Superior temporal gyrus (tissue), 1 donor: ENCODE data around the gene TMEM120B.

ENCODE experiments used
- DNase-seq: peaks from one replicate; pipeline ENCODE4 v3.0.0-alpha.2; 2016; ENCODE audit errors: extremely low spot score

Gene TMEM120B

DNA sequence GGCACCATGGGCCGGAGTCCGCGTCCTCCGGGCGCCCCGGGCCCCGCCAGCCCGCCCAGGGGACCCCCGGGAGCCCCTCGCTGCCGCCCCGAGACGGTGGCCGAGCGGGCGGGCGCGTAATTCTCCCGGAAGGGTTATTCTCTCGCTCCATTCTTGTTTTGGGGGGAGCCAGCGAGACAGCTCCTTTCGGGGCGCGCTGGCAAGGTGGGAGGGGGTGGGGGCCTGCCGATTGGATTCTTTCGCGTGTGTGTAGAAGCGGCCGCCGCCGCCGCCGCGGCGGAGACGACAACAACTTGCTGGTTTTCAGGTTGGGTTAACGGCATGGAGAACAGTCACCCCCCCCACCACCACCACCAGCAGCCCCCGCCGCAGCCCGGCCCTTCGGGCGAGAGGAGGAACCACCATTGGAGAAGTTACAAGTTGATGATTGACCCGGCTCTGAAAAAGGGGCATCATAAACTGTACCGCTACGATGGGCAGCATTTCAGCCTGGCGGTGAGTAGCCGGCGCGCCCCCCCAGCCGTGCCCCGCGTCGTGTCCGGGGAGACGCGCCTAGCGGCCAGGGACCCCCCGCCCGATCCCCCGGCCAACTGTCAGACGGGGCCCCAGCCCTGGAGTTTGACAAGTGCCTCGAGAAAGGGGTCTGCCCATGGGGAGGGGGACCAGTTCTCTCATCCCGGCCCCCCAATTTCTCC lies 92.0 kb downstream of the TMEM120B start:
- DNase-seq: no peak

DNA sequence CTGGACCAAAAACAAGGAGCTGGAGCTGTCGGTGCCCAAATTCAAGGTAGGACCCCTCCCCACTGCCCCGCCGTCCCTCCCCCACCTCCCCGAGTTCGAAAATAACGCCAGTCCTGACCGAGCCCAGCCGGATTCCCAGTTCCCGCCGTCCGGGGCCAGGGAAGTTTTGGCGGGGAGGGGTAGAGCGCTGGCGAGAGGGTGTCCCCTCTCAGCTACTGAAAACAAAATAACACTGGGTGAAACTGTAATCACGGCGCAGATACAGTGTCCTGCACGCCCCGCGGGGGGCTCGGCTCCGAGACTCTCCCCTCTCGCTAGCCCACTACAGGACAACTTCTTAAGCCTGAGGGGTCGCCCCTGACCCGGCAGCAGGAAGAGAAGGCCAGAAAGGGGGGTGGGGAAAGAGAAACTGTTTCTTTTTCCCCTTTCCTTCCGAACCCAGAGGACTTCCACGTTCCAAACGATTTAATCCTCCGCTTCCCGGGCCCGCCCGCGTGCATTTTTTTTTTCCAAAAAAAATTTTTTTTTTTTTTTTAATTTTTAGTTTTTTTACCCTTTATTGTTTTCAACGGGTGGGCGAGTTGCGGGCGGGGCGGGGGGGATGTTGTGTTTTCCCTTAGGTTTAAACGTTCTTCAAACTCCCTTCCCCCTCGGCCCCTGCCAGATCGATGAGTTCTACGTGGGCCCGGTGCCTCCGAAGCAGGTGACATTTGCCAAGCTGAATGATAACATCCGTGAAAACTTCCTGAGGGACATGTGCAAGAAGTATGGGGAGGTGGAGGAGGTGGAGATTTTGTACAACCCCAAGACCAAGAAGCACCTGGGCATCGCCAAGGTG lies 92.8 kb downstream of the TMEM120B start:
- DNase-seq: no peak

DNA sequence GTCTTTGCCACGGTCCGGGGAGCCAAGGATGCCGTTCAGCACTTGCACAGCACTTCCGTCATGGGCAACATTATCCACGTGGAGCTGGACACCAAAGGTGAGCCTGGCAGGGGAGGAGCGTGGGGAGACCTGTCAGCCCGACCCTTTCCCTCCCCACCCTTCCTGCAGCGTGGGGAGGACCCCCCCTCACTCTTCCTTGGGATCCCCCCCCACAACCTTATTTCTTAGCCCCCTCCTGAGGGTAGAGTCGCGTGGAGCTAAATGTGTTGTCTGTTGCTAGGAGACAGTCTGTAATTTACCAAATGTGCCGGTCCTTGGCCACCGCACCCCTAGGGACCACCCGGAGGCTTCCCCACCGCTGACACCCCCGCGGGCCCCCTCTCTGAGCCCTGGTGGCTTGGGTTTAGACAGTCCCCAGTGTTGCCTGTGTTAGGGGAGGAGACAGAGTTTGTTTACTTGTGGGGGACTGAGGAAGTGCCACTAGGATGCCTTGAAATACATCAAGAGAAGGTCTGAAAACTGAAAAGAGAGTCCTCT lies 93.5 kb downstream of the TMEM120B start:
- no peak for DNase-seq

DNA sequence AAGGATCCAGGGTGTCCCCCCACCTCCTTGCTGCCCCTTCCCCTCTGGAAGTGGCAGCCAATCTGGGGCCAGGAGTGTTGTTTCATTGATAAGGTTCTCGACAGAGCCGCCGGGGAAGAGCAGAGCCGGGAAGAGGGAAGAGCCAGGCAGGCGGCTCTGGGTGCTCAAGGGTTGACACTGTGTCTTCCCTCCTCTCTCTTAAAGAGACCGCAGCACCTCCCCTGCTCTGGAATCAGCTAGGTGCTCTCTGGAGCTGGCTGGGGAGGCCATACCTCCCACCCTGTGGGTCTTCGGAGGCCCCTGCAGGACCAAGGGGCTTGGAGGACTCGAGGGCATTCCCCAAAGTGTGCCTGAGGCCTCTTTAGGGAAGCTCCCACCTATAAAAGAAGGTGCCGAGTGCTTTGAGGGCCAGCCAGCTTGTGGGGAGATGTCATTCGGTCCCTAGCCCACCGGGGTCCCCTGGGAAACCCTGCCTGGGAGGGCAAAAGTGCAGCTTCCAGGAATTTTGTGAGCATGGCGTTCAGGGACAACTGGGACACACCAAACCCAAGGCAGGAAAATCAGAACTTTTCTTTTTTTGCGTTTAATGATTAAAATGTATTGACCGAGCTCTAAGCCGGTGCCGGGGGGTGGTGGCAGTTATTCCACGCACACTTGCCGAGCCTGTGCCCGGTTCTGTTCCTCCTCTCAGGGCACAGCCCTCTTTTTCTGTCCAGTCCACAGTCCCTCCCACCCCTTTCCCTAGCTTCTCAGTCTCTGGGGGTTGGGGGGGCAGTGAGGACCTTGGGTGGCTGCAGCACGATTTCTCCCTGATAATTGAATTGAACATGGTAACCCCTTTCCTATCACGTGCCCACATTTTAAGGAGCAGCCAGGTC lies 94.2 kb downstream of the TMEM120B start:
- DNase-seq: no peak

DNA sequence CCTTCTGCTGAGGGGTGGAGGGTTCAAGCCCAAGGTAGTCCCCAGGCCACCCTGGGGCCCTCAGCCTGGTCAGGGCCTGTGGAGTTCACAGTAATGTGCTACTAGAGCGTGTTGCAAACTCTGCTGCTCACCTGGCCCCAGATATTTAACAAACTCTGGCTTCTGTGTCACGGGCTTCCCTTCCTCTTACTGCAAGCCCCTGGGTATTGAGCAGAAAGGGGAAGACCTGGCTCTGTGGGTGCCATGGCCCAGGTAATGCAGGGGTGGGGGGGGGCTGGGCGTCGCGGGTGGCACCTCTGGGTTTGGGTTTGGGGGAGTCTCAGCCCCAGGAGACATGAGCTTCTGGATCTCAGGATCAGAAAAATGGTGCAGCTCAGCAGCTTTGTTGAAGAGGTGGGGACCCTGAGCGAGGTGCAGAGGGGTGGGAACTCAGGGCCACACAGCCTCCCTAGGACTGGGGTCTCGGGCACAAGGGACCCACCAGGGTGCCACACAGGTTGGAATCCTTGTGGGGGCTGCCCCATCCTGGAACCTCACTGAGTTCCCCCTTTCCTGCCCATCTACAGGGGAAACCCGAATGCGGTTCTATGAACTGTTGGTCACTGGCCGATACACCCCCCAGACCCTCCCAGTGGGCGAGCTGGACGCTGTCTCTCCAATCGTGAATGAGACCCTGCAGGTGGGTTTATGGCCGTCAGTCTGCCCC lies 95.2 kb downstream of the TMEM120B start:
- DNase-seq: no peak

DNA sequence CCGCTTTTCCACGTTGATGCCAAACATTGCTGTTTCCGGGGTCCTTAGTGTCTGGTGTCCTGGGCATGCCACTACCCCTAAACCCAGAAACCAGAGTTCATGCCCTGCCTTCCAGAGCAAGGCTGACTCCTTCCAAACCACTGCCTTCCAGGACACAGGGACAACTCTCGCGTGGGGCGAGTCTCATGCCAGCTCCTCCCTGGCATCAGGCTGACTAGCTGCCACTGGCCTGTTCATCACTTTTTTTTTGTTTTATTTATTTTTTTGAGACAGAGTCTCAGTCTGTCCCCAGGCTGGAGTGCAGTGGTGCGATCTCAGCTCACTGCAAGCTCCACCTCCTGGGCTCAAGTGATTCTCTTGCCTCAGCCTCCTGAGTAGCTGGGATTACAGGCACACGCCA lies 96.1 kb downstream of the TMEM120B start:
- DNase-seq: no peak

DNA sequence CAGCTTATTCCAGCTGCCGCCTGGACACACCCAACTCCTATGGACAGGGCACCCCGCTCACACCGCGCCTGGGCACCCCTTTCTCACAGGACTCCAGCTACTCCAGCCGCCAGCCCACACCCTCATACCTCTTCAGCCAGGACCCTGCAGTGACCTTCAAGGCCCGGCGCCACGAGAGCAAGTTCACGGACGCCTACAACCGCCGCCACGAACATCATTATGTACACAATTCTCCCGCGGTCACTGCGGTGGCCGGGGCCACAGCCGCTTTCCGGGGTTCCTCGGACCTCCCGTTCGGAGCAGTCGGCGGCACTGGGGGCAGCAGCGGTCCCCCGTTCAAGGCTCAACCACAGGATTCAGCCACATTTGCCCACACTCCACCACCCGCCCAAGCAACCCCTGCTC lies 97.2 kb downstream of the TMEM120B start:
- DNase-seq: no peak

DNA sequence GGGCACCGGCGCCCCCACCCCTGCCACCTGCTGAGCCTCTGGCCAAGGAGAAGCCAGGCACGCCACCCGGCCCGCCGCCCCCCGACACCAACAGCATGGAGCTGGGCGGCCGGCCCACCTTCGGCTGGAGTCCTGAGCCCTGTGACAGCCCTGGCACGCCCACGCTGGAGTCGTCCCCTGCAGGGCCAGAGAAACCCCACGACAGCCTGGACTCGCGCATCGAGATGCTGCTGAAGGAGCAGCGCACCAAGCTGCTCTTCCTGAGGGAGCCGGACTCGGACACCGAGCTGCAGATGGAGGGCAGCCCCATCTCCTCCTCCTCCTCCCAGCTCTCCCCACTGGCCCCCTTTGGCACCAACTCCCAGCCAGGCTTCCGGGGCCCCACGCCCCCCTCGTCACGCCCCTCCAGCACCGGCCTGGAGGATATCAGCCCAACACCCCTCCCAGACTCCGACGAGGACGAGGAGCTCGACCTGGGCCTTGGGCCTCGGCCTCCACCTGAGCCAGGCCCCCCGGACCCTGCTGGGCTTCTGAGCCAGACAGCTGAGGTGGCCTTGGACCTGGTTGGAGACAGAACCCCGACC lies 97.8 kb downstream of the TMEM120B start:
- DNase-seq: no peak

DNA sequence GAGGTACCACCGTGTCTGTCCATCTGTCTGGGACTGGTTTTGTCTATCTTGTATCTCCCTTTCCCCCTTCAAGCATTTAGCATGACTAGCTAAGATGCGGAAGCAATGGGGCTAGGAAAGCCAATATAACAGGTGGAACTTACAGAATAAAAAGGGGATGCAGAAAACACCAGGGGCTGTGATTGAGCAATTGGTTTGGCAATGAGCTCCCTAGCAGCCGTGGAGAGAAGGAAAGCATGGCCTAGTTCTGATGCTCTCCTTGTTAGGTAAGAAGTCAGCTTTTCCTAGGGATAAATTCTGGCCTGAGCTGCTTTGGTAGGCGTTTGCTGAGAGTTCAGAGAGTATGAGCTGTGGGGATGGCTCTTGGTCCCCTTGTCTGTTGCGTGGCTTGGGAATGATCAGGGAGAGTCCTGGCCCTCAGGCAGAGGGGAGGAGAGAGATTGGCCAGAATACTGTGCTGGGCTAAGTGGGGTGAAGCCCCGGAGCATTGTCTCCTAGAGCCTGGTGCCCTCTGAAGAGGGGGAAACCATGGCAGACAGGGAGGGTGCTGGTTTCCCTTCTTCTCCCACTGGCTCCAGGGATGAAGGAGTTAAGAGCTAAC lies 98.4 kb downstream of the TMEM120B start:
- DNase-seq: no peak

DNA sequence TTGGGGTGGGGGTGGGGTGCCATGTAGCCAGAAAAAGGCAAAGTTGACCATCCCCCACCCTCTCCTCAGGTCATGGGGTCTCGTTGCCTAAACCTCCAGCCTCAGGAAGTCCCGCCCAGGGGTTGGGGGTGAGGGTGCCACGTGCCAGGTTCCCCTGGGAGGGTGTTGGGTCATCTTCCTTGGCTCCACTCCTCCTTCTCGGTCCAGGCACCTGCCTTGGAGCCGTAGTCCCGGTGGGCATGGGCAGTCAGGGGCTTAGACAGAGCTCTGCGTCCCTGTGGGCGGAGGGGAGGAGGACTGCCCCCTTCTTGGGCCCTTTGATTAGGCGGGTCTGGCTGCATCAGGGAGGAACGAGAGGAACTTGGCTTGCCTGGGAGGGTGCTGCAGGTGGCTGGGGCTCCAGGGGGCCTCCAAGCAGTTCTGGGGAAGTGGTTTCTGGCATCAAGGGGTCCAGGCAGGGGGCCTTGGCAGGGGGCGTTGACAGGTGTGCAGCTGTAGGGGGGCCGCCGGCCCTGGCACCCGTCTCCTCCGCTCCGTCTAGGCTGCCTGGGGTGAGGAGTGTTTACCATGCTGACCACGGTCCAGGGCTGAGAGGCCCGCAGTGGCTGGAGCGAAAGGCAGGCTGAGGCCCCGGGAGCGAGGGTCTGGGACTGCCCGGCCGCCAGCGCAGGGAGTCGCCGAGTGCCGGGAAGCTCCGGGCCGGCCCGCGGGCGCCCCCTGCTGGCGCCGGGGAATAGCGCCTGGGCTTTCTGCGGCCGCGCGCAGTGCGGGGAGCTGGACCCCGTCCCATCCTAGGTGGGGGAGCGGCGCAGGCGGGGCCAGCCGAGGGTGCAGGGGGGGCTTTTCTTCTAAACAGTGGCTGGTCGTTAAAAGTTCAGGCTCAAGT lies 99.1 kb downstream of the TMEM120B start:
- peak; percentile 57 for DNase-seq

DNA sequence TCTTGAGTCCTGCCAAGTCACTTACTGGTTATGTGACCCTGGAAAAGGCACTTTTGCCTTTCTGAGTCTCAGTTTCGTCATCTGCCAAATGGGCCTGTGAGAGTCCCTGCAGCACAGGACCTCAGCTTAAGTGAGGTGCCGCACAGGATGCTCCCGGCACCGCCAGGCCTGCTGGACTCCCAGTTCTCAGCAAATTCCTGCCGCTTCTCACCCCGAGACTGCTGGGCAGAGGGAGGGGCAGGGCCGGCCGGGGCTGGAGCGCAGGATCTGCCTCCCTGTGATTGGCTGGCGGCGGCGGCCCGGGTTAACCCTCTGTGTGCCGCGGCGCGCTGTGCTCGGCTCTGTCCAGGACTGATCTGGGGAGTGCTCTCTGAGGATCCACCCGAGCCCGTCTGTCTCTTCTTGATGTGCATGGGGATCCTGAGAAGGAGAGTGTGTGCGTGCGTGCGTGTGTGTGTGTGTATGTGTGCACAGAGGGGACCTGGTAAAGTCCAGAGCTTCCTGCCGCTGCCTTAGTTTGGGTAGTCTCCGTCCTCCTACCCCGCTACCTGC lies 99.8 kb downstream of the TMEM120B start:
- DNase-seq: no peak

DNA sequence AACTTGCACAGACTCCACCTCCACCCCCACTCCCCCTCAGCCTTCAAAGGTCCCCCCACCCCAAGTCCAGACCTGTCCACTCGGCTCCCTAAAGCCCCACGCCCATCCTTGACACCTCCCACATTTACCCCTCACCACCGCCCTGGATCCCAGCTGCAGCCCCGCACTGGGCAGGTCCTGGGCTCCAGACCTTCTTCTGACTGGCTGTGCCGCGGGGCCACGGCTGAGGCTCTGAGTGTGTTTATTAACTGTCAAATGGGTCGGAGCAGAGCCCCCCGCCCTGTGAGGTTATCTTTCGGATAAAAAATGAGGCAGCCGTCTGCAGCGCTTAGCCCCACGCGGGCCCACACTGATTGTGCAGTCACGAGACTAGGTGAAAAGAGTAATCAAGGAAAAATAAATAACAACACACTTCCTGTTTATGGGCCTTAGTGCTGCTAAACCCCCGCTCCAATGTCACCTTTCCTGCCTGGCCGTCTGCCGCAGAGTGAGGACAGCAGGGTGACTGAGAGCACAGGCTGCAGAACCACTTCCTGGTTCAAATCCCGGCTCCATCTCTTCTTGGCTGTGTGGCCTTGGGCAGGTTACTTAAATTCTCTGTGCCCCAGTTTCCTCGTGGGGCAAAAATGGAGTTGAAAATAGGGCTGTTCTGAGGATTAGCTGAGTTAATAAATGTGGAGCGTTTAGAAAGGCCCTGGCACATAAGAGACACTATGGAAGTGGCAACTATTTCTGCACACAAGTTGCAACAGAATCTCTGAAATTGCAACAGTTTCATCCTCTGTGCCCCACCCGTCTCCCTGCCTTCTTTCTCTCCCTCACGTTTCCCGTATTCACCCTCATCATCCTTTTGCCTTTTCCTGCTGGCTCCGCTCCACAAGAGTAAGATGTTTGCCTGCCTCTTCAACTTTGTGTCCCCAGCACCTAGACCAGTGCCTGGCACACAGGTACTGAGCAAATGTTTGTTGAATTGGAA lies 100.7 kb downstream of the TMEM120B start:
- no peak for DNase-seq

DNA sequence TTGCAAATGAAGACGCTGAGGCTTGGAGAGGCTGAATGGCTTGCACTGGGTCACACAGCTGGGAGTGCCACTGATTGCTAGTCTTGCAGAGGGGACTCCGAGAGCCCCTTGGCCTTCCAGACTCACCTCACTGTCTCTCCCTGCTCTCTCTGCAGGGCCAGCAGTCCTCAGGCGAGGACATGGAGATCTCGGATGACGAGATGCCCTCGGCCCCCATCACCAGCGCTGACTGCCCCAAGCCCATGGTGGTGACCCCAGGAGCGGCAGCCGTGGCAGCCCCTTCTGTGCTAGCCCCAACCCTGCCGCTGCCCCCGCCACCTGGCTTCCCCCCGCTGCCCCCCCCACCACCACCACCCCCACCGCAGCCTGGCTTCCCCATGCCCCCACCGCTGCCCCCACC lies 101.4 kb downstream of the TMEM120B start:
- no peak for DNase-seq

DNA sequence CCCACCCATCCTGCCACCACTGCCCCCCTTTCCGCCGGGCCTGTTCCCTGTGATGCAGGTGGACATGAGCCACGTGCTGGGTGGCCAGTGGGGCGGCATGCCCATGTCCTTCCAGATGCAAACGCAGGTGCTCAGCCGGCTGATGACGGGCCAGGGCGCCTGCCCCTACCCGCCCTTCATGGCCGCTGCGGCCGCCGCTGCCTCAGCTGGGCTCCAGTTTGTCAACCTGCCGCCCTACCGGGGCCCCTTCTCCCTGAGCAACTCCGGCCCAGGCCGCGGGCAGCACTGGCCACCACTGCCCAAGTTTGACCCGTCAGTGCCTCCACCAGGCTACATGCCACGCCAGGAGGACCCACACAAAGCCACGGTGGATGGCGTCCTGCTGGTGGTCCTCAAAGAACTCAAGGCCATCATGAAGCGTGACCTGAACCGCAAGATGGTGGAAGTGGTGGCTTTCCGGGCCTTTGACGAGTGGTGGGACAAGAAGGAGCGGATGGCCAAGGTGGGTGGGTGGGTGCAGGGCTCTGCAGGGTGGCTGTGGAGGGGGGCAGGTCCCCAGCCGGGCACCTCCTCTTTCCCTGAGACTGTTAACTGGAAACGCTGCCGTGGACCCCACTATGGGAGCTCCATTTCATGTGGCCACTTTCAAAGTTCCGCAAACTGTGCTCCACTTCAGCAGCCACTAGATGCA lies 102.0 kb downstream of the TMEM120B start:
- no peak for DNase-seq

DNA sequence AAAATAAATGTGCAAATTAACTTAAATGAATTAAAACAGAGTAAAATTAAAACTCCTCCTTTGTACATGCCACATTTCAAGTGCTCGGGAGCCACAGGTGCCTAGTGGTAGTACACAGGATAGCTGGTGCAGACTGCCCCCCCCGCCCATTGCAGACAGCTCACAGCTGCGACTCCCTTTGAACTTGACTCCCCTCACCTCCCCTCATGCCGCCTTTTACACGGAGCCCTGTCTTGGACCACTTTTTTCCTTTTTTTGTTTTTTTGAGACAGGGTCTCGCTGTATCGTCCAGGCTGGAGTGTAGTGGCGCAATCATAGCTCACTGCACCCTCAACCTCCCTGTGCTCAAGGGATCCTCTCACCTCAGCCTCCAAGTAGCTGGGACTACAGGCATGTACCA lies 102.7 kb downstream of the TMEM120B start:
- DNase-seq: no peak

DNA sequence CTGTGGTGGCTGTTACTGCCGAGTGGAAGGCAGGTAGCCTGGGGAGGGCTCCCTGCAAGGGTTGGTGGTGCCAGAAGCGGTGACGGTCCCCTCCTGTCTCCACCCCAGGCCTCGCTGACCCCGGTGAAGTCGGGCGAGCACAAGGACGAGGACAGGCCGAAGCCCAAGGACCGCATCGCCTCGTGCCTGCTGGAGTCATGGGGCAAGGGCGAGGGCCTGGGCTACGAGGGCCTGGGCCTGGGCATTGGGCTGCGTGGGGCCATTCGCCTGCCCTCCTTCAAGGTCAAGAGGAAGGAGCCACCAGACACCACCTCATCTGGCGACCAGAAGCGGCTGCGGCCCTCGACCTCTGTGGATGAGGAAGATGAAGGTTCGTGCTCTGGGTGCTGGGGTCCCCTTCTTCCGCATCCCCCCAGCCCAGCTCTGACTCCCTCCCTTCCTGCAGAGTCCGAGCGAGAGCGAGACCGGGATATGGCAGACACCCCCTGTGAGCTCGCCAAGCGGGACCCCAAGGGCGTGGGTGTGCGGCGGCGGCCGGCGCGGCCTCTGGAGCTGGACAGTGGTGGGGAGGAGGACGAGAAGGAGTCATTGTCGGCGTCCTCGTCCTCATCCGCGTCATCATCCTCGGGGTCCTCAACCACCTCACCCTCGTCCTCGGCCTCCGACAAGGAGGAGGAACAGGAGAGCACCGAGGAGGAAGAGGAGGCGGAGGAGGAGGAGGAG lies 104.5 kb downstream of the TMEM120B start:
- DNase-seq: no peak

DNA sequence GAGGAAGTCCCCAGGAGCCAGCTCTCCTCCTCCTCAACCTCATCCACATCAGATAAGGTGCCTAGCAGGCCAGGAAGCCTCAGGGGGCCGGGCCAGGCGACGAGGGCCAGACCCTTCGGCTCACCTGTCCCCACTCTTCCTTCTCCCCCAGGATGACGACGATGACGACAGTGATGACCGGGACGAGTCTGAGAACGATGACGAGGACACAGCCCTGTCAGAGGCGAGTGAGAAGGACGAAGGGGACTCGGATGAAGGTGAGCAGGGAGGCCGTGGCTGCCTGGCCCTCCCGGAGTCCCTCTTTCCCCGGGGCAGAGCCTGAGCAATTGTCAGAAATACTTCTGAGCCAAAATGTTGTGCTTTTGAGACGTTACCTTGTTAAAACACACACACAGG lies 105.1 kb downstream of the TMEM120B start:
- DNase-seq: no peak
